ENCODE results near the gene GCHFR.

Gene GCHFR

GRCh38 chr15:40785164-40785563 lies 21.3 kb downstream of the GCHFR start:
- Histone ChIP-seq H3K27me3 (no peaks in the 10 kb centered on the region), H3K36me3 (no peaks in the 10 kb centered on the region), H3K4me3 (ENCODE audit: low read depth in 1 of 2, low read length in 1 of 2) (no peak overlapping the region), H3K4me1 (ENCODE audit: control insufficient read depth in 1 of 2, insufficient read depth in 1 of 2, low read depth in 1 of 2, low read length in 1 of 2) (peaks cover 25 to 28% of the 10 kb centered on the region in 2 experiments), H3K9me3 (no peaks in the 10 kb centered on the region), H3K27ac (no peak overlapping the region)
- TF ChIP-seq CTCF (IDR thresholded peaks at IDR 0.05), result no peak

DNA sequence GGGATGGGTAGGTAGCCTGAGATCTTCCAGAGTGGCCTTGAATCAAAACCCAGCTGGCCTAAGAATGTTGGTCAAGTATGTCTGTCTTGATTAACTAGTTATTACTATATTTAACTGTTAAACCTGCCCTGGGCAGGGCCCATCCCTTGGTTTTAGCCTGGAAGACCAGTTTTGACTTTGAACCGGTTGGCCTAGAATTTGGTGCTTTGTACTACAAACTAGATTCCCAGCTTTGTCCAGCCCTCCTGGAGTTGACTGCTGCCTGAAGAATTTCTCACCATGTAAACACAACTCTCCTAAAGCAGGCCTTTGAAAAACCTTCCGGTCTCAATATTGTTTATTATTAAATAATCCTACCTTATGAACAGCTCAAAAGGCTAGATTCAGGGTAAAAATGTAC lies 21.9 kb downstream of the GCHFR start:
- Histone ChIP-seq H3K4me3 (ENCODE audit: low read depth in 1 of 2, low read length in 1 of 2) (no peak overlapping the region), H3K9me3 (no peaks in the 10 kb centered on the region), H3K4me1 (ENCODE audit: control insufficient read depth in 1 of 2, insufficient read depth in 1 of 2, low read depth in 1 of 2, low read length in 1 of 2) (peaks cover 25 to 28% of the 10 kb centered on the region in 2 experiments), H3K27me3 (no peaks in the 10 kb centered on the region), H3K27ac (no peak overlapping the region), H3K36me3 (no peaks in the 10 kb centered on the region)
- TF ChIP-seq CTCF (IDR thresholded peaks at IDR 0.05), result no peak

DNA sequence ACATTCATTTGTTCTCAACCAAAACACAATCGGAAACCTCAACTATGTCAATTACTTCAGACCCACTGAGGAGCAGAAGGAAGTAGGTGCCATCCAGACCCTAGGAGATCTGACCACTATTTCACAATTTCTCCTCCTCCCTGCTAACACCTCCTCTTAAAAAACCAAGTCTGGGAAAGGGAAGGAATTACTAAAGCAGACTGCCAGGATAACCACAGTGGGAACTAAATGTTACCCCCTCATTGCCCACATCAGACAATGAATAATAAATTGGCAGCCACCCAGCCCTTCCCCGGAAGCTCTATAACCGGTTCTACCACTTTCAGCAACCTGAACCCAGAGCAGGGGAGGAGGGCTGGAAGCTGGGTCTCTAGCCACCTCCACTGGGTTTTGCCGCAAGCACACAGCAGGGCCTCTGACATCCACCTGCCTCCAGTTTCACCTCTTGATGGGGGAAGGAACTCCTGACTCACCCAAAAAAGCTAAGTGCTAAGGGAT lies 23.5 kb downstream of the GCHFR start:
- peaks cover 25 to 28% of the 10 kb centered on the region in 2 experiments for H3K4me1 ChIP-seq (ENCODE audit: control insufficient read depth in 1 of 2, insufficient read depth in 1 of 2, low read depth in 1 of 2, low read length in 1 of 2)
- no peaks in the 10 kb centered on the region for H3K9me3 ChIP-seq
- no peak for TF ChIP-seq CTCF (IDR thresholded peaks at IDR 0.05)
- H3K4me3 ChIP-seq (ENCODE audit: low read depth in 1 of 2, low read length in 1 of 2), result no peak overlapping the region
- no peaks in the 10 kb centered on the region for H3K36me3 ChIP-seq
- H3K27ac ChIP-seq, result peak overlapping the region; percentile 61
- H3K27me3 ChIP-seq, result no peaks in the 10 kb centered on the region

DNA sequence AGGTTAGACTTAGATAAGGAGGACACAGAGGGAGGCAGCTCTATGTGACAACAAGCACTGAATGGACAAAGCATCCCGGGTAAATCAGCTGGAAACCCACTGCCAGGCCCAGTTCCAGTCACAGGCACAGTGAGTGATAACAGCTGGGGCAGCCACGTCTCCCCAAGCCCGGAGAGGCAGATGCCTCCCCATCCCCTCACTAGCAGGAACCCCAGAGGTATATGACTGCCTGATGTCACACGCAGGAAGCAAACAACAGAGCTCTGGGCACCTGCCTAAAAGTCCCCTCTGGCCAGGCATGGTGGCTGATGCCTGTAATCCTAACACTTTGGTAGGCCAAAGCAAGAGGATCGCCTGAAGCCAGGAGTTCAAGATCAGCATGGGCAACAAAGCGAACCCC lies 24.1 kb downstream of the GCHFR start:
- no peak for TF ChIP-seq CTCF (IDR thresholded peaks at IDR 0.05)
- Histone ChIP-seq H3K4me3 (ENCODE audit: low read depth in 1 of 2, low read length in 1 of 2) (no peak overlapping the region), H3K9me3 (no peaks in the 10 kb centered on the region), H3K4me1 (ENCODE audit: control insufficient read depth in 1 of 2, insufficient read depth in 1 of 2, low read depth in 1 of 2, low read length in 1 of 2) (peaks cover 25 to 28% of the 10 kb centered on the region in 2 experiments), H3K27ac (peak overlapping the region; percentile 61), H3K36me3 (no peaks in the 10 kb centered on the region), H3K27me3 (no peaks in the 10 kb centered on the region)

DNA sequence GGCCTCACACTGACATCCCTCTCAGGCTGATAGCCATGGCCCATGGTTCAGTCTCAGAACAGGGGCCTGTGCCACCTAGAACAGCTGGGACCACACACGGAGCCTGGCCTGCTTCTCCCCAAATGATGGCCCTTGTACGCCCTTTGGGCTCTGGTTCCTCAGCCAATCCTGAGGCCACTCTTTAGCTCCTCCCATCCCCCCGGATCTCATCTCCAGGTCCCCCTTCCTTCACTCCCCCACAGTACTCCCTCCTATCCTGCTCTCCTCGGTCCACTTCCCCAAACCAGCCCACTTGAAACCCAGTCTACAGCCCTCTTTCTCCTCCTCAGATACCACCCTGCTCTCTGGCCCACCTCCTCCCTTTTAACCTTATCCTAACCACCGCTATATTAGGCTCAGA lies 25.3 kb downstream of the GCHFR start:
- Histone ChIP-seq H3K4me3 (ENCODE audit: low read depth in 1 of 2, low read length in 1 of 2) (no peak overlapping the region), H3K27me3 (no peaks in the 10 kb centered on the region), H3K27ac (no peak overlapping the region), H3K36me3 (no peaks in the 10 kb centered on the region), H3K9me3 (no peaks in the 10 kb centered on the region), H3K4me1 (ENCODE audit: control insufficient read depth in 1 of 2, insufficient read depth in 1 of 2, low read depth in 1 of 2, low read length in 1 of 2) (peaks cover 25 to 28% of the 10 kb centered on the region in 2 experiments)
- TF ChIP-seq CTCF (IDR thresholded peaks at IDR 0.05), result no peak

DNA sequence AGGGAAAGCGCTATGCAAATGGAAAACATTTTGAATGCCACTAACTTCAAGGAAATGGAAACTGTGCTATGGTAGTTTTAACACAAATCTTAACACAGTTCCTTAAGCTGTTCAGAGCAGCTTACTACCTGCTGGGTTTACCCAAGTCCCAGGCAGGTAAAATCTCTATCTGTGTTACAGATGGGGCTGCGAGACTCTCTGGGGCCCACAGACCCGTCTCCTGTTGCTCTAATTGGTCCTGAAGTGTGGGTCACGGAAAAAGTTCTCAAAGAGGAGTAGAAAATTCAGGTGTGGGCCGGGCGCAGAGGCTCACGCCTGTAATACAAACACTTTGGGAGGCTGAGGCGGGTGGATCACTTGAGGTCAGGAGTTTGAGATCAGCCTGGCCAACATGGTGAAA lies 26.1 kb downstream of the GCHFR start:
- no peaks in the 10 kb centered on the region for H3K36me3 ChIP-seq
- no peak for TF ChIP-seq CTCF (IDR thresholded peaks at IDR 0.05)
- no peaks in the 10 kb centered on the region for H3K27me3 ChIP-seq
- no peak overlapping the region for H3K4me3 ChIP-seq (ENCODE audit: low read depth in 1 of 2, low read length in 1 of 2)
- peaks cover 26 to 29% of the 10 kb centered on the region in 2 experiments for H3K4me1 ChIP-seq (ENCODE audit: control insufficient read depth in 1 of 2, insufficient read depth in 1 of 2, low read depth in 1 of 2, low read length in 1 of 2)
- no peaks in the 10 kb centered on the region for H3K9me3 ChIP-seq
- H3K27ac ChIP-seq, result no peak overlapping the region
